ENCODE measurements around the gene RAVER1. TPM values are rescaled to one million over a fixed set of nuclear protein-coding genes. Genes with fewer than 3 reads are reported as not detected.

RAVER1 gene
- total and polyA plus RNA-seq, 10 of the 15 experiments (the other 5 are each of a cell fraction or from before 2014, with no cell fraction given) = 0.03 to 87.0 (median 12.1) TPM

GRCh38 chr19:10271543-10272086 is 61.7 kb downstream of the RAVER1 start (continued):
- TF ChIP-seq CTCF (IDR thresholded peaks at IDR 0.05 in 2 of 3, conservative IDR thresholded peaks at IDR 0.05 in 1 of 3; ENCODE audit: control insufficient read depth in 2 of 3, extremely low read depth in 1 of 3, insufficient read depth in 1 of 3, low read depth in 3 of 3, low read length in 3 of 3) = no peak

DNA sequence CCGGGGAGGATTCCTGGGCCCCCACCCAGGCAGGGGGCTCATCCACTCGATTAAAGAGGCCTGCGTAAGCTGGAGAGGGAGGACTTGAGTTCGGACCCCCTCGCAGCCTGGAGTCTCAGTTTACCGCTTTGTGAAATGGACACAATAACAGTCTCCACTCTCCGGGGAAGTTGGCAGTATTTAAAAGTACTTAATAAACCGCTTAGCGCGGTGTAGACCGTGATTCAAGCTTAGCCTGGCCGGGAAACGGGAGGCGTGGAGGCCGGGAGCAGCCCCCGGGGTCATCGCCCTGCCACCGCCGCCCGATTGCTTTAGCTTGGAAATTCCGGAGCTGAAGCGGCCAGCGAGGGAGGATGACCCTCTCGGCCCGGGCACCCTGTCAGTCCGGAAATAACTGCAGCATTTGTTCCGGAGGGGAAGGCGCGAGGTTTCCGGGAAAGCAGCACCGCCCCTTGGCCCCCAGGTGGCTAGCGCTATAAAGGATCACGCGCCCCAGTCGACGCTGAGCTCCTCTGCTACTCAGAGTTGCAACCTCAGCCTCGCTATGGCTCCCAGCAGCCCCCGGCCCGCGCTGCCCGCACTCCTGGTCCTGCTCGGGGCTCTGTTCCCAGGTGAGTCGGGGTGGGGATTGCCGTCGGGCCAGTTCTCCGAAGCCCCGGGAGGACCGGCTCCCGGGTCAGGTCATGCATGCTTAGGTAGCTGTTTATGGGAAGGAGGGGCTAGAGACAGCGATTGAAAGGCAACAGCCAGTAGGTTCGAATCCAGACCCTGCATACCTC is 62.5 kb downstream of the RAVER1 start, which contains the start of gene ICAM1:
ICAM1 (plus strand) TSS at position 505 of the 779 bp plus-strand sequence; CDS start at position 545, 40 bp downstream.
- Histone ChIP-seq H3K4me1 (ENCODE audit: control insufficient read depth, insufficient read depth, low read length) (no peaks in the 10 kb centered on the region; the same call in 1 of the 2 replicates), H3K9me3 (replicated peaks; ENCODE audit: control insufficient read depth, insufficient read depth, low read length) (no peaks in the 10 kb centered on the region), H3K4me3 (peak within 1 kb of the TSS; percentile 92), H3K4me2 (ENCODE audit: control insufficient read depth, insufficient read depth) (peak within 1 kb of the TSS; percentile 99), H4K20me1 (ENCODE audit: control insufficient read depth, insufficient read depth) (no peaks in the 10 kb centered on the region), H3K36me3 (ENCODE audit: control insufficient read depth in 2 of 2, insufficient read depth in 2 of 2, low read length in 1 of 2) (peaks cover 6 to 10% of the 10 kb centered on the region in 2 experiments; a peak in 3 of 4 replicates), H3K79me2 (ENCODE audit: control insufficient read depth, insufficient read depth, low read length) (peaks cover 52% of the 10 kb centered on the region), H3K27ac (ENCODE audit: control insufficient read depth, insufficient read depth) (peak within 1 kb of the TSS; percentile 98), H2AFZ (ENCODE audit: control insufficient read depth, low read depth, low read length) (peak within 1 kb of the TSS; percentile 35), H3K27me3 (replicated peaks in 1 of 2; ENCODE audit: control insufficient read depth in 2 of 2, insufficient read depth in 2 of 2, low read length in 1 of 2) (no peaks in the 10 kb centered on the region), H3K9ac (ENCODE audit: control insufficient read depth, insufficient read depth, low read length) (peak within 1 kb of the TSS; percentile 89)
- FAIRE-seq (peak; percentile 82), DNase-seq (ENCODE audit: low read depth, low spot score) (no peak), ATAC-seq (peak; percentile 78)
- ChIA-PET POLR2A (interaction anchor here (0.5 to 4.7 kb wide), 27 partner anchors 9 to 345 kb away, joined by 3 to 108 read pairs (median 4); partner anchors contain the start of genes ANGPTL6, FDX2, ICAM4 and ICAM5), CTCF (interaction anchor here (0.7 to 11.2 kb wide), 28 partner anchors 10 to 302 kb away, joined by 3 to 370 read pairs (median 4); partner anchors contain the start of genes CDC37, ICAM4, ICAM5 and TYK2), SMC1A (ENCODE audit: uncharacterized antibody, unreplicated experiment) (interaction anchor here (0.6 to 8.5 kb wide), 31 partner anchors 10 to 341 kb away, joined by 3 to 158 read pairs (median 5); partner anchors contain the start of genes FDX2, ICAM4, ICAM5 and MRPL4), RAD21 (ENCODE audit: unreplicated experiment) (interaction anchor here (0.6 to 6.1 kb wide), 37 partner anchors 10 to 324 kb away, joined by 3 to 206 read pairs (median 6); partner anchors contain the start of genes CDC37, DNMT1, ICAM4 and ICAM5)
- WGBS (ENCODE audit: insufficient coverage, insufficient replicate concordance, low lambda C conversion rate, missing lambda C conversion rate) = under 1% methylated on average over 48 of the region's 51 CpGs
- in situ Hi-C loops (cut with MboI) (no loop called here), intact Hi-C loops (cut with micrococcal nuclease; ENCODE audit: unreplicated experiment) (loop anchor here (2.0 to 5.0 kb wide), 2 partner anchors 61 to 110 kb away; partner anchors contain the start of genes RAVER1 and TYK2)
- TSS peak; percentile 98 for BruUV-seq (replicated peaks)
- TF ChIP-seq NFIC (IDR thresholded peaks at IDR 0.05; ENCODE audit: low read depth, low read length) (no peak), GABPA (IDR thresholded peaks at IDR 0.05; ENCODE audit: low read depth) (peak; percentile 71), ZNF384 (IDR thresholded peaks at IDR 0.05; ENCODE audit: borderline replicate concordance, low read depth, low read length) (no peak), BCL3 (IDR thresholded peaks at IDR 0.05; ENCODE audit: borderline replicate concordance, insufficient read depth, low read depth, low read length, poor library complexity, severe bottlenecking) (no peak), IKZF1 (conservative IDR thresholded peaks at IDR 0.05) (no peak), CBFB (IDR thresholded peaks at IDR 0.05; ENCODE audit: low read depth) (peak; percentile 85), HCFC1 (IDR thresholded peaks at IDR 0.05; ENCODE audit: low read length) (0 out of 2 replicates have a peak, but pooled peaks have one; percentile 31)
- TF ChIP-seq, protein P1, sequence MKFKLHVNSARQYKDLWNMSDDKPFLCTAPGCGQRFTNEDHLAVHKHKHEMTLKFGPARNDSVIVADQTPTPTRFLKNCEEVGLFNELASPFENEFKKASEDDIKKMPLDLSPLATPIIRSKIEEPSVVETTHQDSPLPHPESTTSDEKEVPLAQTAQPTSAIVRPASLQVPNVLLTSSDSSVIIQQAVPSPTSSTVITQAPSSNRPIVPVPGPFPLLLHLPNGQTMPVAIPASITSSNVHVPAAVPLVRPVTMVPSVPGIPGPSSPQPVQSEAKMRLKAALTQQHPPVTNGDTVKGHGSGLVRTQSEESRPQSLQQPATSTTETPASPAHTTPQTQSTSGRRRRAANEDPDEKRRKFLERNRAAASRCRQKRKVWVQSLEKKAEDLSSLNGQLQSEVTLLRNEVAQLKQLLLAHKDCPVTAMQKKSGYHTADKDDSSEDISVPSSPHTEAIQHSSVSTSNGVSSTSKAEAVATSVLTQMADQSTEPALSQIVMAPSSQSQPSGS (IDR thresholded peaks at IDR 0.05; ENCODE audit: low read length) = no peak
- TF ChIP-seq, protein P2, sequence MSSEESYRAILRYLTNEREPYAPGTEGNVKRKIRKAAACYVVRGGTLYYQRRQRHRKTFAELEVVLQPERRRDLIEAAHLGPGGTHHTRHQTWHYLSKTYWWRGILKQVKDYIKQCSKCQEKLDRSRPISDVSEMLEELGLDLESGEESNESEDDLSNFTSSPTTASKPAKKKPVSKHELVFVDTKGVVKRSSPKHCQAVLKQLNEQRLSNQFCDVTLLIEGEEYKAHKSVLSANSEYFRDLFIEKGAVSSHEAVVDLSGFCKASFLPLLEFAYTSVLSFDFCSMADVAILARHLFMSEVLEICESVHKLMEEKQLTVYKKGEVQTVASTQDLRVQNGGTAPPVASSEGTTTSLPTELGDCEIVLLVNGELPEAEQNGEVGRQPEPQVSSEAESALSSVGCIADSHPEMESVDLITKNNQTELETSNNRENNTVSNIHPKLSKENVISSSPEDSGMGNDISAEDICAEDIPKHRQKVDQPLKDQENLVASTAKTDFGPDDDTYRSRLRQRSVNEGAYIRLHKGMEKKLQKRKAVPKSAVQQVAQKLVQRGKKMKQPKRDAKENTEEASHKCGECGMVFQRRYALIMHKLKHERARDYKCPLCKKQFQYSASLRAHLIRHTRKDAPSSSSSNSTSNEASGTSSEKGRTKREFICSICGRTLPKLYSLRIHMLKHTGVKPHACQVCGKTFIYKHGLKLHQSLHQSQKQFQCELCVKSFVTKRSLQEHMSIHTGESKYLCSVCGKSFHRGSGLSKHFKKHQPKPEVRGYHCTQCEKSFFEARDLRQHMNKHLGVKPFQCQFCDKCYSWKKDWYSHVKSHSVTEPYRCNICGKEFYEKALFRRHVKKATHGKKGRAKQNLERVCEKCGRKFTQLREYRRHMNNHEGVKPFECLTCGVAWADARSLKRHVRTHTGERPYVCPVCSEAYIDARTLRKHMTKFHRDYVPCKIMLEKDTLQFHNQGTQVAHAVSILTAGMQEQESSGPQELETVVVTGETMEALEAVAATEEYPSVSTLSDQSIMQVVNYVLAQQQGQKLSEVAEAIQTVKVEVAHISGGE (CRISPR knock-in tag; IDR thresholded peaks at IDR 0.05) = no peak

Data from GM12878 (cell line).